ENCODE results near the gene UBXN7.
"Not testable (repeated sequence)": the region's sequence is repeated elsewhere in the genome, so short reads cannot be mapped to it uniquely, and the experiment has no call there.

UBXN7 gene

GRCh38 chr3:196432137-196432879 lies at the start of gene UBXN7:
UBXN7 (minus strand) TSS chr3:196432427; CDS start chr3:196432399, 28 bp downstream.
- DNase-seq = peak; percentile 95

GRCh38 chr3:196477678-196478077 lies 45.5 kb upstream of the UBXN7 start:
- no peak for DNase-seq

GRCh38 chr3:196472286-196472685 lies 40.1 kb upstream of the UBXN7 start:
- DNase-seq = no peak

GRCh38 chr3:196471551-196471950 lies 39.3 kb upstream of the UBXN7 start:
- DNase-seq = no peak

- DNase-seq = not testable (repeated sequence)
Measured at GRCh38 chr3:196470182-196470581, 38.0 kb upstream of the UBXN7 start.

GRCh38 chr3:196463804-196464203 lies 31.6 kb upstream of the UBXN7 start:
- DNase-seq = no peak

GRCh38 chr3:196463478-196463756 lies 31.2 kb upstream of the UBXN7 start:
- no peak for DNase-seq

- DNase-seq = not testable (repeated sequence)
Measured at GRCh38 chr3:196462680-196463477, 30.7 kb upstream of the UBXN7 start.

- DNase-seq = no peak
Measured at GRCh38 chr3:196458063-196458462, 25.8 kb upstream of the UBXN7 start.

GRCh38 chr3:196457470-196457869 lies 25.2 kb upstream of the UBXN7 start:
- not testable (repeated sequence) for DNase-seq

GRCh38 chr3:196454935-196455334 lies 22.7 kb upstream of the UBXN7 start:
- no peak for DNase-seq

- not testable (repeated sequence) for DNase-seq
Measured at GRCh38 chr3:196445391-196445790, 13.2 kb upstream of the UBXN7 start.

- DNase-seq = no peak
Measured at GRCh38 chr3:196444500-196444894, 12.3 kb upstream of the UBXN7 start.

- DNase-seq = no peak
Measured at GRCh38 chr3:196440696-196441095, 8.5 kb upstream of the UBXN7 start.

GRCh38 chr3:196440041-196440537 lies 7.9 kb upstream of the UBXN7 start:
- no peak for DNase-seq

- DNase-seq = peak; percentile 24
Measured at GRCh38 chr3:196431181-196432136, 768 bp downstream of the UBXN7 start.

- DNase-seq = no peak
Measured at GRCh38 chr3:196428041-196428440, 4.2 kb downstream of the UBXN7 start.

GRCh38 chr3:196424421-196424820 lies 7.8 kb downstream of the UBXN7 start:
- DNase-seq = not testable (repeated sequence)

GRCh38 chr3:196423044-196423781 lies 9.0 kb downstream of the UBXN7 start:
- no peak for DNase-seq

- DNase-seq = not testable (repeated sequence)
Measured at GRCh38 chr3:196421668-196422067, 10.6 kb downstream of the UBXN7 start.

GRCh38 chr3:196419386-196419785 lies 12.8 kb downstream of the UBXN7 start:
- no peak for DNase-seq

- DNase-seq = no peak
Measured at GRCh38 chr3:196418601-196419000, 13.6 kb downstream of the UBXN7 start.
